Stimulated activated naive CD4-positive, alpha-beta T cell treated with Interleukin-2 at 50 U/mL for 16 hours (primary cell): ENCODE results near the gene CCDC12.

ENCODE experiments used
- DNase-seq: peaks from one replicate; lab custom pipeline; 2025; lab: John Stamatoyannopoulos, UW

Gene CCDC12

GRCh38 chr3:46976326-46977190 is at the start of gene CCDC12:
Gene CCDC12 (minus strand): TSS chr3:46976745. CDS start chr3:46976732, 13 bp downstream.
- peak; percentile 96 for DNase-seq

DNA sequence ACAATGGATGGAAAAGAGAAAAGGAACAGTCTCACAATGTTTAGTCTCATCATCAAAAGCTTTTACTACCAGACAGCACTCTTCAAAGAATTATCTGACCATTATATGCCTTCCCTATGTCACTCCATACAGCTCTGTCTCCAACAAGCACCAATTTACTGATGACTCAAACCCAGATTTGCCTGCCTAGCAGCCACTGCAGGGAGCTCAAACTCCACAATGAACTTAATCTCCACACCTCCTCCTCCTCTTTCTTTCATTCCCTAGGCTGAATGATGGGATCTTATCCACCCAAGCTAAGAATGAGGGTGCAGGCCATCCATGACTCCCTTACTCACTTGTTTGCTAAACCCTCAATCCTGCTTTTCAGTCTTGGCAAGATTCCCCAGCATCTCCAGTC is 48.4 kb upstream of the CCDC12 start:
- DNase-seq = no peak

DNA sequence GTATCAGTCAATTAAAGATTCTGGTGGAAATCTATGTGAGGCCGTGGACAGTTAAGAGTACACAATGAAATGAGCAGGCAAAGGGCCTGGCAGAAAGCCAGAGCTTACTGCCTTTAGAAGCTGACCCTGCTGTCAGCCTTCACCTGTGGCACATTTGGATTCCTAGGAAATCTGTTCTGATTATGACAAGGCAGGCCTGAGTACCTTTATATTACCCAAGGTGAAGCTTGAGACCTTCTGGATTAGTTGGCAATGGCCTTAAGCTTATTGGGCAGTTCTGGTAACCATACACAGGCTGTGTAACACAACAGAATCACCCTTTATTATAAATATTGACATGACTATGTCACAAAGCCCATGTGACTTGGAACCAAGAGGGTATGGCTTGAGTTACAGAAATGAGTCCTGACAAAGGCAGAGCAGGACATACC is 46.1 kb upstream of the CCDC12 start:
- DNase-seq = no peak

- DNase-seq = no peak
Observed at GRCh38 chr3:47020311-47020710, 43.8 kb upstream of the CCDC12 start.

- DNase-seq = peak; percentile 14
Observed at GRCh38 chr3:47019201-47019600, 42.7 kb upstream of the CCDC12 start.

DNA sequence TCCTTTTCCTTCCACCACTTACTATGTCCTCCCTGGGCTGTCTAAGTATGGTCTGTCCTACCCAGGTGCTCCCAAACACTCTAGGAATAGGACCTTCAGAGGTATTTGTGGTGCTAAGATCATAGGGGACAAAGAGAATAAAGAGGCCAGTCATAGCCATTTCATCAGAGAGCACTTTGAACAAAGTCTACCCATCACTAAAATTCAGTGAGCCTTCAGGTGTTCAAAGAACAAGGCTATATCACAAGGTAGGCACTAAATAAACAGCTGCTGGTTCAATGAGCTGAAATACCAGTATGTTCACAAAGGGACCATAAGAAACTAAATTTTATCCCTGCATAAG is 41.7 kb upstream of the CCDC12 start:
- no peak for DNase-seq

GRCh38 chr3:47017504-47018268 is 41.1 kb upstream of the CCDC12 start:
- DNase-seq = no peak

DNA sequence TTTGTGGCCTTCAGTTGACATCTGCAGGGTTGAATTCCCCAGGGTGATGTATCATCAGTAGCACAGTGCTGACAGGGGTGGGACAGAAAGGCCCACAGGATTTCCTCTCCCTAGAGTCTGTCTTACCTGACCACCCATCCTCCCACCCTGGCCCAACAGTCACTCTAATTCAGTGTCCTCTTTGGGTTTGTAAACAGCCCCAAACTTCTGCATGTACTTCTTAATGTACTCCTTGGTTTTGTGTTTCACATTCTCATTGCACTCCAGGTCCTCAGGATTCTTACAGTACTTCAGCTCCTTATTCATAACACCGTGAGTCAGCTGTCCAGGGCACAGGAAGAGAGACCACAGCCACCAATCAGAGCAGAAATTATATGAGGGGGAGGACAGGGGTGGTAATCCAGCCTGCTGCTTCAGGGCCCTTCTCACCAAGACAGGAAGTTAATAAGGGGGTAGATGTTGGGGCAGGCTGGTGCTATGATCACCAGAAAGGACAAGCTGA is 40.4 kb upstream of the CCDC12 start:
- DNase-seq = peak; percentile 15

GRCh38 chr3:47016086-47016933 is 39.8 kb upstream of the CCDC12 start:
- DNase-seq = no peak

- DNase-seq = no peak
Observed at GRCh38 chr3:47015151-47015550, 38.6 kb upstream of the CCDC12 start.

DNA sequence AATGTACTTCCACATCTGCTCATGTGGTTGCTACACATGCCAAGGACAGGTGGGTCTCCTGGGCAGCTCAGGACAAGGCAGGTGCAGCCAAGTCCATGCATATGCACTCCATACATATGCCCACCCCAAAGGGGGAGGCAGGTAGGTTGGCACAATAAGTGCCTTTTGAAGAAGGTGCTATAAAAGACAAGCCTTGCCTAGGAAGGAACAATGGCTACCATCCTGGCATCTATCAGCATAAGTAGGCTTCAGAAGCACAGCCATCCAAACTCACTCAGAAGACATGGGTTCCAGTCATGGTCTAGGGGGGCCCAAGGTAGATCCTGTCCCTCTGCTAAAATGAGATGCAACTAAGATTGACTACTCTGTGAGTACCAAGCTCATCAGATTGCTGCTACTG is 37.5 kb upstream of the CCDC12 start:
- DNase-seq = no peak

DNA sequence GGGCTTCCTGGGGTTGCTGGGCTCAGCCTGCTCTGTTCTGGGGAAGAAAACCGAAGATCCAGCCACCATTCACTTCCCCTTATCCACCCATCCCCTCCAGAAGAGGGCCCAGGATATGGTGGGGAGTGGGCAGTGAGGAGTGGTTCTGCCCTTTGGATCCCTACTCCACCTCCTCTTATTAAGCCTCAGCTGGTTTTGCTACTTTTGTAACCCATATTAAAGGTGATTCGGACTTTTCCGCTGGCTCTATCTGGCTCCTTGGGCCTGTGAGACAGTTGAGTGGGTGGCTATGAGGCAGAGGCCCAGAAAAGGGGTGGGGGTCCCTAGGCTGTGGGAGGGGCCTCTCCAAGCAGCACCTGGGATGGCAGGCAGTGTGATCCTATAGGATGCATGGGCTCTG is 36.7 kb upstream of the CCDC12 start:
- DNase-seq = no peak

DNA sequence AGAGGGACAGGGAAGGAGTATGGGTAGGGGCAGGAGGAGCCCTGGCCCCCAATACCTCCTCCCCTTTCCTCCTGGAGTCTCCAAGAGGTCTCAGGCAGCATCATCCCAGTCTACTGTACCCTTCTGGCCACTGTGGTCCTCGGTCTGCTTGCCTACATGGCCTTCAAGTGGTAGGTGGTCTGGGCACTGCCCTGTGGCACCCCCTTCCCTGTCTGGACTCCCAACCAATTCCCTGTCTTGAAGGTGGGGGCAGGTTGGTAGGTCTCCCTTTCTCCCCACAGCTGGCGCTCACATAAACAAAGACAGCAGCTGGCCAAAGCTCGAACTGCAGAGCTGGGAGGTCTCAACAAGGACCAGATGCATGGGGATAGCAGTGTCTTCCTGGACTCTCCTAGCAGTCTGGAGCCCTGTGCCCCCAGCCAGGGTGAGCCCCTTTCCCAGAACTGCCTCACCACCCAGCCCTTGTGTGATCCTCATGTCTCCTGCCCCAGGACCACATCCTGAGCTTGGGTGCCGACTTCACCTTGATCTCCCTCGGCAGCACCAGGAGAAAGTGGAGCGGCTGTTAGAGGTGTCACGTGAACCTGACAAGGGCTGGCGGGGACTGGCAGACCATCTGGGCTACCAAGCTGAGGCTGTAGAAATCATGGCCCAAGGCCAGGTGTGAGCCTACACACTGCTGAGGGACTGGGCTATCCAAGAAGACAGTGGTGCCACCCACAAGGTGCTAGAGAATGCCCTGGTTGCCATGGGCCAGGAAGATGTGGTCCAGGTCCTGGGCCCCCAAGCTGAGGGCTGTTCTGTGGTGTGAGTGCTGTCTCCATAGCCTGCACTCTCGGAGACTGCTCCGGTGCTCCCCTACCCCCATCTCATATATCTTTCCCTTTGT is 36.0 kb upstream of the CCDC12 start:
- DNase-seq = no peak

DNA sequence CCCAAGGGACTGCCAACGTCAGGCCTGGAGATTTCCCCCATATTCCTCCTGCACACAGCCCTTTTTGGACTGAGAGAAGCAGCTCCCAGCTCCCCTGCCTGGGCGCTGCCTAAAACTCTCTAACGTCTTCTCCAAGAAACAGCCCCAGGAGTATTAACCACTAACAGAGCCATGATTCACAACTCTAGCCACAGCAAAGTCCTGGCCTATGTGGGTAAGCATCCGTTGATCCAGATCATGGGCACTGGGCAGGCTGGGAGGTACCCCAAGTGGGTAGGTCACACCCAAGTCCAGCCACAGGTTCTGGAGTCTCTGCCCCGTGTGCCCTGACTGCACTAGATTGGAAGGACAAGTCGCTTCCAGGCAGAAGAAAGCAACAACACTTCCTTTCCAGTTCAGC is 34.8 kb upstream of the CCDC12 start:
- no peak for DNase-seq

- DNase-seq = no peak
Observed at GRCh38 chr3:47010910-47011309, 34.4 kb upstream of the CCDC12 start.

- no peak for DNase-seq
Observed at GRCh38 chr3:47010111-47010712, 33.7 kb upstream of the CCDC12 start.

- DNase-seq = no peak
Observed at GRCh38 chr3:47009225-47010110, 32.9 kb upstream of the CCDC12 start.

DNA sequence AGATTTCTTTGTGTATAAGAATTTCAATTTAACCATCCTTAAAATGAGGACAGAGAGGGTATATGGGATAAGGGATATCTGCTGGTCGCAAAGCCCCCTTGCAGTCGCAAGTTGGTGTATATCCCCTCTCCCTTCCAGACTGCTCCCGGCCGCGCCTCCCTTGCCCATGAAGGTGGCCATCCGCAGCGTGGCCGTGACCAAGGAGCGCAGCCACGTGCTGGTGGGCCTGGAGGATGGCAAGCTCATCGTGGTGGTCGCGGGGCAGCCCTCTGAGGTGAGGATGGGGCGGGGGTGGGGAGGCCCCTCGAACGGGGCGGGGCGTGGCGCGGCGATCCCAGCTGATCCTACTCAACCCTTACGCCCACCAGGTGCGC is 32.3 kb upstream of the CCDC12 start:
- DNase-seq = no peak

DNA sequence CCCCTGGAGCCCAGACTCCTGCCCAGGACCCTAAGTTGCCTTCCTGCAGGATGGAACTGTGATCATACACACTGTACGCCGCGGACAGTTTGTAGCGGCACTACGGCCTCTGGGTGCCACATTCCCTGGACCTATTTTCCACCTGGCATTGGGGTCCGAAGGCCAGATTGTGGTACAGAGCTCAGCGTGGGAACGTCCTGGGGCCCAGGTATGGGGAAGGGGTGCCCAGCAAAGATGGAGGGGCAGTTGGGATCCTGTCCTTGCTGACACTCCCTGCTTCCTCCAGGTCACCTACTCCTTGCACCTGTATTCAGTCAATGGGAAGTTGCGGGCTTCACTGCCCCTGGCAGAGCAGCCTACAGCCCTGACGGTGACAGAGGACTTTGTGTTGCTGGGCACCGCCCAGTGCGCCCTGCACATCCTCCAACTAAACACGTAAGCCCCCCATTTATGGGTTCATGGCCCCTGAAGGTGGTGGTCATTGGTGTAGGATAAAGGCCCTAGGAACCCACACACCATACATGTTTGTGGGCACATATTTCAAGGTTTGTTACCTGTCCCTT is 31.8 kb upstream of the CCDC12 start:
- no peak for DNase-seq
